Measurements from ENCODE around the gene RGL3.

GRCh38 chr19:11345122-11345803 is 73.9 kb downstream of the RGL3 start:
- no peak for TF ChIP-seq POLR2A (IDR thresholded peaks at IDR 0.05; ENCODE audit: low read length)
- TF ChIP-seq GATA1 (IDR thresholded peaks at IDR 0.05; ENCODE audit: low read depth, low read length): no peak
